Colonic mucosa (tissue), 4 donors: ENCODE measurements around the gene SST. TPM values are rescaled to one million over a fixed set of nuclear protein-coding genes. Genes with fewer than 3 reads are reported as not detected.
"Not testable (repeated sequence)": the region's sequence is repeated elsewhere in the genome, so short reads cannot be mapped to it uniquely, and the experiment has no call there.

Experiments used
- DNase-seq: peaks from one replicate; pipeline ENCODE4 v3.0.0-alpha.2; 2020
- H3K27ac ChIP-seq: fragments of 200-600 bp; one replicate; pipeline ENCODE4 v1.8.0; 2021
- H3K27me3 ChIP-seq: fragments of 200-600 bp; one replicate; pipeline ENCODE4 v1.8.0; 2021
- H3K36me3 ChIP-seq: fragments of 200-600 bp; one replicate; pipeline ENCODE4 v1.8.0; 2021
- H3K4me1 ChIP-seq: fragments of 200-600 bp; one replicate; pipeline ENCODE4 v1.8.0; 2021; ENCODE audit warnings: mild to moderate bottlenecking
- H3K4me3 ChIP-seq: fragments of 200-600 bp; one replicate; pipeline ENCODE4 v1.8.0; 2021
- H3K9ac ChIP-seq, 2 donors: one replicate each; pipeline ENCODE4 v1.7.0; 2013; ENCODE audit warnings: control low read depth in 2 of 2, low read depth in 2 of 2, low read length in 2 of 2
- H3K9me3 ChIP-seq: fragments of 200-600 bp; one replicate; pipeline ENCODE4 v1.8.0; 2021
- CTCF ChIP-seq: fragments of 200-600 bp; IDR thresholded peaks from one replicate; pipeline ENCODE4 v1.8.0; 2022; ENCODE audit warnings: antibody characterized with exemption, mild to moderate bottlenecking
- intact Hi-C: fragments of 100-400 bp; cut with DNase I; formaldehyde crosslinking; loops from one replicate; pipeline ENCODE4 v1.14.1; 2022
- total RNA-seq, 2 donors: library from RNA; stranded (reverse); fragmentation: NEBNext Ultra II Directional in 1 of 2; extraction: Animal tissue kit (Norgen Biotek cat#: 25700) in 1 of 2; gene quantifications; one replicate each; pipeline ENCODE4 v1.2.1, GENCODE V29; 2021
- donor health status: healthy.
- donor health status: DM: no; HTN: no; CAD: no.
- donor health status: DM: no; HTN: no; CAD: no.

The SST gene
- total RNA-seq, 2 donors from 2014 or later: 31.6 to 78.4 TPM

- intact Hi-C loops: no loop called here
- H3K27ac ChIP-seq: no peak overlapping the region
- no peaks in the 10 kb centered on the region for H3K9me3 ChIP-seq
- H3K27me3 ChIP-seq: no peaks in the 10 kb centered on the region
- no peaks in the 10 kb centered on the region for H3K4me1 ChIP-seq
- no peak overlapping the region for H3K4me3 ChIP-seq
- DNase-seq: no peak
- H3K9ac ChIP-seq: no peak overlapping the region
- TF ChIP-seq CTCF: no peak
- H3K36me3 ChIP-seq: no peaks in the 10 kb centered on the region
Measured at GRCh38 chr3:187661267-187661666, 8.9 kb downstream of the SST start.

GRCh38 chr3:187651282-187651681 is 18.9 kb downstream of the SST start:
- Histone ChIP-seq H3K4me1 (no peaks in the 10 kb centered on the region), H3K27me3 (no peaks in the 10 kb centered on the region), H3K36me3 (no peaks in the 10 kb centered on the region), H3K9ac (no peak overlapping the region), H3K4me3 (no peak overlapping the region), H3K27ac (no peak overlapping the region), H3K9me3 (no peaks in the 10 kb centered on the region)
- no peak for DNase-seq
- TF ChIP-seq CTCF: no peak
- intact Hi-C loops: no loop called here

DNA sequence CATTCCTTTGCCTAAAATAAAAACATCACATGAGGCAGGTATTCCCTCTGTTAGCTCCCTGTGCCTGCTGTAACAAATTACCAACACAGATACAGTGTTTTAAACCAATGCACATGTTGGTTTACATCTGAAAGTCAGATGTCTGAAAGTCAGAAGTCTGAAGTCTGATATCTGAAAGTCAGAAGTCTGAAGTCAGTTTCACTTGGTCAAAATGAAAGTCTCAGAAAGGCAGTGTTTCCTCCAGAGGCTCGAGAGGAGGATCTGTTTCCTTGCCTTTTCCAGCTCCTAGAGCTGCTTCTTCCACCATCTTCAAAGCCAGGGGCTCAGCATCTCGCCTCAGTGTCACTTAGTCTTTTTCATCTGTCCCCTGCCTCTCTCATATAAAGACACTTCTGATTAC is 22.0 kb downstream of the SST start:
- H3K36me3 ChIP-seq: no peaks in the 10 kb centered on the region
- H3K4me3 ChIP-seq: no peak overlapping the region
- intact Hi-C loops: no loop called here
- no peak for DNase-seq
- H3K27me3 ChIP-seq: no peaks in the 10 kb centered on the region
- H3K27ac ChIP-seq: no peak overlapping the region
- no peak overlapping the region for H3K9ac ChIP-seq
- TF ChIP-seq CTCF: no peak
- no peaks in the 10 kb centered on the region for H3K9me3 ChIP-seq
- H3K4me1 ChIP-seq: no peaks in the 10 kb centered on the region

GRCh38 chr3:187646906-187647660 is 23.1 kb downstream of the SST start:
- H3K27ac ChIP-seq: no peak overlapping the region
- H3K36me3 ChIP-seq: no peaks in the 10 kb centered on the region
- no peak for TF ChIP-seq CTCF
- no peaks in the 10 kb centered on the region for H3K4me1 ChIP-seq
- no peaks in the 10 kb centered on the region for H3K27me3 ChIP-seq
- no peaks in the 10 kb centered on the region for H3K9me3 ChIP-seq
- intact Hi-C loops: no loop called here
- H3K4me3 ChIP-seq: no peak overlapping the region
- DNase-seq: no peak
- H3K9ac ChIP-seq: no peak overlapping the region

- H3K9ac ChIP-seq, H3K9me3 ChIP-seq, H3K27me3 ChIP-seq, DNase-seq, H3K27ac ChIP-seq, H3K36me3 ChIP-seq, H3K4me3 ChIP-seq, H3K4me1 ChIP-seq, intact Hi-C loops: not testable (repeated sequence)
Measured at GRCh38 chr3:187645379-187645778, 24.8 kb downstream of the SST start.

- Histone ChIP-seq H3K27me3 (no peaks in the 10 kb centered on the region), H3K36me3 (no peaks in the 10 kb centered on the region), H3K4me1 (no peaks in the 10 kb centered on the region), H3K9ac (no peak overlapping the region), H3K9me3 (no peaks in the 10 kb centered on the region), H3K4me3 (no peak overlapping the region), H3K27ac (no peak overlapping the region)
- TF ChIP-seq CTCF: no peak
- intact Hi-C loops: no loop called here
- no peak for DNase-seq
Measured at GRCh38 chr3:187642861-187643260, 27.3 kb downstream of the SST start.
